HepG2 (cell line): ENCODE measurements around the gene RHBDD1. TPM values are rescaled to one million over a fixed set of nuclear protein-coding genes. Genes with fewer than 3 reads are reported as not detected.

Source experiments
- ASH2L ChIP-seq: fragments of 300-600, 200-600 bp; sonication (generic); IDR thresholded peaks from 2 replicates; pipeline ENCODE4 v1.7.0; 2017; ENCODE audit warnings: low read depth, mild to moderate bottlenecking, moderate library complexity, mixed read lengths, low read length; ENCODE audit not compliant: insufficient read length
- BORCS8-MEF2B ChIP-seq: sonication (generic); formaldehyde crosslinking; IDR thresholded peaks from 2 replicates; pipeline ENCODE4 v1.8.0; 2022; ENCODE audit warnings: mild to moderate bottlenecking, missing genetic modification reagents
- DMAP1 ChIP-seq: IDR thresholded peaks from 2 replicates; pipeline ENCODE4 v1.6.1; 2016
- ERF ChIP-seq: IDR thresholded peaks from 2 replicates; pipeline ENCODE4 v1.6.1; 2018; ENCODE audit warnings: missing biosample characterization, missing genetic modification reagents
- JUN ChIP-seq: sonication (generic); formaldehyde crosslinking; IDR thresholded peaks from 2 replicates; pipeline ENCODE4 v1.4.0; 2020; ENCODE audit warnings: mild to moderate bottlenecking, missing genetic modification reagents
- KDM4B ChIP-seq: sonication (generic); formaldehyde crosslinking; IDR thresholded peaks from 2 replicates; pipeline ENCODE4 v1.4.0; 2020; ENCODE audit warnings: missing genetic modification reagents
- MAF1 ChIP-seq: sonication (generic); formaldehyde crosslinking; IDR thresholded peaks from 2 replicates; pipeline ENCODE4 v1.5.0; 2020; ENCODE audit warnings: missing genetic modification reagents, borderline replicate concordance
- MIXL1 ChIP-seq: IDR thresholded peaks from 2 replicates; pipeline ENCODE4 v1.6.1; 2016
- MTA1 ChIP-seq: sonication (generic); formaldehyde crosslinking; IDR thresholded peaks from 2 replicates; pipeline ENCODE4 v1.4.0; 2020; ENCODE audit warnings: missing genetic modification reagents, mild to moderate bottlenecking, borderline replicate concordance
- NFATC3 ChIP-seq: sonication (generic); formaldehyde crosslinking; IDR thresholded peaks from 2 replicates; pipeline ENCODE4 v1.5.1; 2020; ENCODE audit warnings: mild to moderate bottlenecking, missing genetic modification reagents
- NR2F2 ChIP-seq: IDR thresholded peaks from 2 replicates; pipeline ENCODE4 v1.6.1; 2012; ENCODE audit warnings: low read depth, inconsistent platforms, borderline replicate concordance
- PAF1 ChIP-seq: IDR thresholded peaks from 2 replicates; pipeline ENCODE4 v1.6.1; 2016; ENCODE audit warnings: missing genetic modification reagents, missing compliant biosample characterization
- REPIN1 ChIP-seq: sonication (generic); formaldehyde crosslinking; IDR thresholded peaks from 2 replicates; pipeline ENCODE4 v1.8.0; 2022; ENCODE audit warnings: missing genetic modification reagents, low read depth, mild to moderate bottlenecking, borderline replicate concordance
- SP140L ChIP-seq: sonication (generic); formaldehyde crosslinking; IDR thresholded peaks from 2 replicates; pipeline ENCODE4 v1.4.0; 2020; ENCODE audit warnings: missing genetic modification reagents, borderline replicate concordance
- SYNCRIP ChIP-seq: fragments of 200-400 bp; formaldehyde crosslinking; IDR thresholded peaks from 2 replicates; pipeline ENCODE4 v1.6.1; 2018; ENCODE audit warnings: mild to moderate bottlenecking, low read depth, low read length; ENCODE audit not compliant: insufficient read depth
- YY1 ChIP-seq: IDR thresholded peaks from 2 replicates; pipeline ENCODE4 v1.6.1; 2011; ENCODE audit warnings: low read length, low read depth, moderate library complexity, mild to moderate bottlenecking; ENCODE audit not compliant: insufficient read depth, insufficient replicate concordance
- ZFY ChIP-seq: sonication (generic); formaldehyde crosslinking; IDR thresholded peaks from 2 replicates; pipeline ENCODE4 v1.4.0; 2020; ENCODE audit warnings: missing genetic modification reagents
- ZMYM4 ChIP-seq: sonication (generic); formaldehyde crosslinking; IDR thresholded peaks from 2 replicates; pipeline ENCODE4 v1.8.1; 2023; ENCODE audit warnings: mild to moderate bottlenecking, missing genetic modification reagents
- ZNF12 ChIP-seq: sonication (generic); formaldehyde crosslinking; IDR thresholded peaks from 2 replicates; pipeline ENCODE4 v1.5.0; 2020; ENCODE audit warnings: missing genetic modification reagents
- ZNF251 ChIP-seq: sonication (generic); formaldehyde crosslinking; IDR thresholded peaks from 2 replicates; pipeline ENCODE4 v1.9.0; 2021; ENCODE audit warnings: mild to moderate bottlenecking, missing genetic modification reagents
- ZNF569 ChIP-seq: sonication (generic); formaldehyde crosslinking; IDR thresholded peaks from 2 replicates; pipeline ENCODE4 v1.5.0; 2020; ENCODE audit warnings: mild to moderate bottlenecking, missing genetic modification reagents, moderate library complexity, borderline replicate concordance
- polyA plus RNA-seq, 8 experiments: library from polyadenylated mRNA; depleted of rRNA in 3 of 8; stranded (reverse) in 7 of 8; unstranded in 1 of 8; fragments of >200 nt; fragmentation: Illumina TruSeq in 4 of 8; extraction: Trizol in 4 of 8; gene quantifications; 2 replicates each; pipeline versions ENCODE4 v1.2.1 to v1.2.3, GENCODE V29; 2011 to 2016; ENCODE audit warnings: low read depth in 4 of 8, missing spikeins in 1 of 8, mixed read lengths in 1 of 8; ENCODE audit not compliant: insufficient read depth in 1 of 8
- total RNA-seq, 5 experiments: library from RNA; depleted of rRNA; stranded (reverse); fragments of >200 nt; fragmentation: Illumina TruSeq; extraction: Trizol; gene quantifications; 2 replicates each; pipeline ENCODE4 v1.2.3, GENCODE V29; 2016; ENCODE audit warnings: low read depth in 1 of 5
- TF ChIP-seq, protein P1 (sequence below): IDR thresholded peaks from 2 replicates; pipeline ENCODE4 v1.6.1; 2016; ENCODE audit warnings: missing genetic modification reagents, missing compliant biosample characterization
- TF ChIP-seq, protein P2 (sequence below): sonication (generic); formaldehyde crosslinking; IDR thresholded peaks from 2 replicates; pipeline ENCODE4 v1.4.0; 2020; ENCODE audit warnings: missing genetic modification reagents
- TF ChIP-seq, protein P3 (sequence below): sonication (generic); formaldehyde crosslinking; IDR thresholded peaks from 2 replicates; pipeline ENCODE4 v1.5.0; 2020; ENCODE audit warnings: missing genetic modification reagents
- TF ChIP-seq, protein P4 (sequence below): sonication (generic); formaldehyde crosslinking; IDR thresholded peaks from 2 replicates; pipeline ENCODE4 v1.5.0; 2020; ENCODE audit warnings: missing genetic modification reagents, mild to moderate bottlenecking, borderline replicate concordance
- TF ChIP-seq, protein P5 (sequence below): IDR thresholded peaks from 2 replicates; pipeline ENCODE4 v1.6.1; 2016; ENCODE audit warnings: low read depth, borderline replicate concordance

RHBDD1 gene
- total and polyA plus RNA-seq, 2 of the 13 experiments (the other 11 are each of a cell fraction or from before 2014, with no cell fraction given), result 8.2 to 9.5 TPM

DNA sequence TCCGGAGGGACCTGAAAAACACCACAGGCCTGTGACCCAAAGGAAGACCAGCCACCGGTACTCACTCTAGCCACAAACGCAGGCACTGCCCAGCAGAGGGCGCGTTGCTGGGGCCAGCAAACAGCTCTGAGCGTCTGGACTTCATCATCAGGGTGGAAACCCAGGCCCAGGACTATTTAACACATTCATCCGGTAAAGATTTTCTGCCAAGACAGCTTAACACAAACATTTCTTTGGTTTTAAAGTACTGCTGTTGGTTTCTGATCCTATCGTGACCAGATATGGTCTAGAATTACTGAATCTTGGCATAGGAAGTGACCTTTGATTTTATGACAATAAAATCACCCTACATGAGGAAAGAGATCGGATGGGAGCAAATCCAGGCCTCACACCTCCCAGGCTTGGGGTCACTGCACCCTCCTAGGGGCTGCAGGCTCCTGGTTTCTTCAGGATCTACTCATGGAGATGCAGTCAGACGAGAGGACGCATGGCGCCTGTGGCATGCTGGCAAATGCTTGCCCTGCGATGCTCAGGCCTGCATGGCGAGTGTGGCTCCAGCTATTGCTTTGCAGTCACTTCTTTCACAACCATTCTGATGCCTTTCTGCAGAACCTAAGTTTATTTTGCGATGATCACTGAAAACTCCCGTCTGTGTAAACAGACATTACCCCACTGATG, 197.8 kb downstream of the RHBDD1 start (continued):
- TF ChIP-seq SYNCRIP (no peak), KDM4B (no peak; the same call in 1 of the 2 replicates), MTA1 (CRISPR knock-in tag) (no peak), JUN (CRISPR knock-in tag) (no peak), MIXL1 (CRISPR knock-in tag) (no peak), BORCS8-MEF2B (CRISPR knock-in tag) (peak; percentile 60; the same call in 1 of the 2 replicates), ZNF251 (CRISPR knock-in tag) (no peak), NR2F2 (no peak), ERF (no peak), ZMYM4 (CRISPR knock-in tag) (0 out of 2 replicates have a peak, but pooled peaks have one; percentile 11), ASH2L (no peak), REPIN1 (CRISPR knock-in tag) (peak; percentile 52; the same call in 1 of the 2 replicates), NFATC3 (CRISPR knock-in tag) (no peak), SP140L (CRISPR knock-in tag) (no peak), DMAP1 (no peak), MAF1 (CRISPR knock-in tag) (no peak), YY1 (no peak), ZNF12 (no peak), ZNF569 (CRISPR knock-in tag) (no peak), ZFY (CRISPR knock-in tag) (0 out of 2 replicates have a peak, but pooled peaks have one; percentile 32), PAF1 (CRISPR knock-in tag) (no peak)
- TF ChIP-seq, protein P1, sequence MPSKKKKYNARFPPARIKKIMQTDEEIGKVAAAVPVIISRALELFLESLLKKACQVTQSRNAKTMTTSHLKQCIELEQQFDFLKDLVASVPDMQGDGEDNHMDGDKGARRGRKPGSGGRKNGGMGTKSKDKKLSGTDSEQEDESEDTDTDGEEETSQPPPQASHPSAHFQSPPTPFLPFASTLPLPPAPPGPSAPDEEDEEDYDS (CRISPR knock-in tag), result no peak
- TF ChIP-seq, protein P2, sequence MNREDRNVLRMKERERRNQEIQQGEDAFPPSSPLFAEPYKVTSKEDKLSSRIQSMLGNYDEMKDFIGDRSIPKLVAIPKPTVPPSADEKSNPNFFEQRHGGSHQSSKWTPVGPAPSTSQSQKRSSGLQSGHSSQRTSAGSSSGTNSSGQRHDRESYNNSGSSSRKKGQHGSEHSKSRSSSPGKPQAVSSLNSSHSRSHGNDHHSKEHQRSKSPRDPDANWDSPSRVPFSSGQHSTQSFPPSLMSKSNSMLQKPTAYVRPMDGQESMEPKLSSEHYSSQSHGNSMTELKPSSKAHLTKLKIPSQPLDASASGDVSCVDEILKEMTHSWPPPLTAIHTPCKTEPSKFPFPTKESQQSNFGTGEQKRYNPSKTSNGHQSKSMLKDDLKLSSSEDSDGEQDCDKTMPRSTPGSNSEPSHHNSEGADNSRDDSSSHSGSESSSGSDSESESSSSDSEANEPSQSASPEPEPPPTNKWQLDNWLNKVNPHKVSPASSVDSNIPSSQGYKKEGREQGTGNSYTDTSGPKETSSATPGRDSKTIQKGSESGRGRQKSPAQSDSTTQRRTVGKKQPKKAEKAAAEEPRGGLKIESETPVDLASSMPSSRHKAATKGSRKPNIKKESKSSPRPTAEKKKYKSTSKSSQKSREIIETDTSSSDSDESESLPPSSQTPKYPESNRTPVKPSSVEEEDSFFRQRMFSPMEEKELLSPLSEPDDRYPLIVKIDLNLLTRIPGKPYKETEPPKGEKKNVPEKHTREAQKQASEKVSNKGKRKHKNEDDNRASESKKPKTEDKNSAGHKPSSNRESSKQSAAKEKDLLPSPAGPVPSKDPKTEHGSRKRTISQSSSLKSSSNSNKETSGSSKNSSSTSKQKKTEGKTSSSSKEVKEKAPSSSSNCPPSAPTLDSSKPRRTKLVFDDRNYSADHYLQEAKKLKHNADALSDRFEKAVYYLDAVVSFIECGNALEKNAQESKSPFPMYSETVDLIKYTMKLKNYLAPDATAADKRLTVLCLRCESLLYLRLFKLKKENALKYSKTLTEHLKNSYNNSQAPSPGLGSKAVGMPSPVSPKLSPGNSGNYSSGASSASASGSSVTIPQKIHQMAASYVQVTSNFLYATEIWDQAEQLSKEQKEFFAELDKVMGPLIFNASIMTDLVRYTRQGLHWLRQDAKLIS (CRISPR knock-in tag), result no peak
- TF ChIP-seq, protein P3, sequence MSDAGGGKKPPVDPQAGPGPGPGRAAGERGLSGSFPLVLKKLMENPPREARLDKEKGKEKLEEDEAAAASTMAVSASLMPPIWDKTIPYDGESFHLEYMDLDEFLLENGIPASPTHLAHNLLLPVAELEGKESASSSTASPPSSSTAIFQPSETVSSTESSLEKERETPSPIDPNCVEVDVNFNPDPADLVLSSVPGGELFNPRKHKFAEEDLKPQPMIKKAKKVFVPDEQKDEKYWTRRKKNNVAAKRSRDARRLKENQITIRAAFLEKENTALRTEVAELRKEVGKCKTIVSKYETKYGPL (CRISPR knock-in tag), result no peak
- TF ChIP-seq, protein P4, sequence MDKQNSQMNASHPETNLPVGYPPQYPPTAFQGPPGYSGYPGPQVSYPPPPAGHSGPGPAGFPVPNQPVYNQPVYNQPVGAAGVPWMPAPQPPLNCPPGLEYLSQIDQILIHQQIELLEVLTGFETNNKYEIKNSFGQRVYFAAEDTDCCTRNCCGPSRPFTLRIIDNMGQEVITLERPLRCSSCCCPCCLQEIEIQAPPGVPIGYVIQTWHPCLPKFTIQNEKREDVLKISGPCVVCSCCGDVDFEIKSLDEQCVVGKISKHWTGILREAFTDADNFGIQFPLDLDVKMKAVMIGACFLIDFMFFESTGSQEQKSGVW (CRISPR knock-in tag), result no peak
- TF ChIP-seq, protein P5, sequence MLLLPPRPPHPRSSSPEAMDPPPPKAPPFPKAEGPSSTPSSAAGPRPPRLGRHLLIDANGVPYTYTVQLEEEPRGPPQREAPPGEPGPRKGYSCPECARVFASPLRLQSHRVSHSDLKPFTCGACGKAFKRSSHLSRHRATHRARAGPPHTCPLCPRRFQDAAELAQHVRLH (CRISPR knock-in tag), result no peak
